ENCODE data around the gene LRRC55.

- no peak for TF ChIP-seq CTCF (IDR thresholded peaks at IDR 0.05)
- TF ChIP-seq POLR2A (IDR thresholded peaks at IDR 0.05): no peak
Observed at GRCh38 chr11:57158180-57158579, 23.6 kb upstream of the LRRC55 start.

All from thyroid gland (tissue), 4 donors.